HG02938 (cell line): Measurements from ENCODE around the gene MOB2.

Experiments
- ATAC-seq: cut with Tn5 transposase; IDR thresholded peaks from one replicate; pipeline ENCODE4 v1.9.1; 2021; ENCODE audit warnings: mild to moderate bottlenecking, moderate library complexity; ENCODE audit not compliant: unreplicated experiment

Gene MOB2

GRCh38 chr11:1458340-1459218, 28.0 kb downstream of the MOB2 start:
- no peak for ATAC-seq

GRCh38 chr11:1457856-1458255, 28.7 kb downstream of the MOB2 start:
- no peak for ATAC-seq

GRCh38 chr11:1457326-1457680, 29.3 kb downstream of the MOB2 start:
- ATAC-seq, result no peak

GRCh38 chr11:1456596-1457325, 29.8 kb downstream of the MOB2 start:
- ATAC-seq, result no peak

GRCh38 chr11:1456176-1456575, 30.4 kb downstream of the MOB2 start:
- no peak for ATAC-seq

- ATAC-seq, result no peak
These were observed 30.9 kb downstream of the MOB2 start for GRCh38 chr11:1455763-1456060.

- no peak for ATAC-seq
These were observed 31.4 kb downstream of the MOB2 start for GRCh38 chr11:1455032-1455762.

GRCh38 chr11:1454576-1454975, 32.0 kb downstream of the MOB2 start:
- ATAC-seq, result no peak

- ATAC-seq, result no peak
These were observed 33.0 kb downstream of the MOB2 start for GRCh38 chr11:1453611-1454034.

GRCh38 chr11:1452744-1453143, 33.8 kb downstream of the MOB2 start:
- no peak for ATAC-seq

- ATAC-seq, result no peak
These were observed 34.7 kb downstream of the MOB2 start for GRCh38 chr11:1451781-1452470.

GRCh38 chr11:1450949-1451710, 35.4 kb downstream of the MOB2 start:
- no peak for ATAC-seq

- ATAC-seq, result no peak
These were observed 36.2 kb downstream of the MOB2 start for GRCh38 chr11:1450344-1450875.

- ATAC-seq, result no peak
These were observed 36.9 kb downstream of the MOB2 start for GRCh38 chr11:1449490-1450243.

GRCh38 chr11:1448882-1449281, 37.7 kb downstream of the MOB2 start:
- ATAC-seq, result no peak

GRCh38 chr11:1447845-1448825, 38.4 kb downstream of the MOB2 start:
- no peak for ATAC-seq

- no peak for ATAC-seq
These were observed 40.0 kb downstream of the MOB2 start for GRCh38 chr11:1446623-1447022.

GRCh38 chr11:1445741-1446445, 40.7 kb downstream of the MOB2 start:
- no peak for ATAC-seq
